CD4-positive, alpha-beta memory T cell (primary cell): ENCODE results near the gene CCR8. TPM values are rescaled to one million over a fixed set of nuclear protein-coding genes. Genes with fewer than 3 reads are reported as not detected.
"Not testable (repeated sequence)": the region's sequence is repeated elsewhere in the genome, so short reads cannot be mapped to it uniquely, and the experiment has no call there.

Experiments
- CTCF ChIA-PET: fragments of 350-600 bp; sonication (Branson Sonifier 250); formaldehyde crosslinking; loops from one replicate; lab custom pipeline; 2021; ENCODE audit warnings: inconsistent platforms; ENCODE audit not compliant: partially characterized antibody; lab: Charles Lee
- POLR2A ChIA-PET: fragments of 350-600 bp; sonication (Branson Sonifier 250); formaldehyde crosslinking; loops from one replicate; lab custom pipeline; 2021; ENCODE audit not compliant: partially characterized antibody; lab: Charles Lee
- DNase-seq, 5 donors: peaks; one replicate each; pipeline versions ENCODE4 v3.0.0 to v3.0.0-alpha.2; 2020 to 2022; ENCODE audit warnings: mixed read lengths in 1 of 5
- H3K27ac ChIP-seq: one replicate; pipeline ENCODE4 v1.7.0; 2013; ENCODE audit warnings: low read depth, low read length
- H3K27me3 ChIP-seq: 2 replicates; pipeline ENCODE4 v1.7.0; 2013; ENCODE audit warnings: mild to moderate bottlenecking, low read length, moderate library complexity; ENCODE audit not compliant: insufficient read depth
- H3K36me3 ChIP-seq: 2 replicates; pipeline ENCODE4 v1.7.0; 2013; ENCODE audit warnings: mild to moderate bottlenecking, low read length, moderate library complexity; ENCODE audit not compliant: insufficient read depth
- H3K4me1 ChIP-seq: 2 replicates; pipeline ENCODE4 v1.7.0; 2013; ENCODE audit warnings: mild to moderate bottlenecking, low read length, moderate library complexity; ENCODE audit not compliant: insufficient read depth
- H3K4me3 ChIP-seq, 2 donors: one replicate each; pipeline ENCODE4 v1.7.0; 2013; ENCODE audit warnings: low read length in 2 of 2, mild to moderate bottlenecking in 1 of 2
- H3K9me3 ChIP-seq, 2 donors: one replicate each; pipeline ENCODE4 v1.7.0; 2013; ENCODE audit warnings: low read length in 2 of 2, control low read depth in 1 of 2; ENCODE audit not compliant: control insufficient read depth in 1 of 2
- H3K27ac Mint-ChIP-seq, 7 donors: one replicate each; pipeline ENCODE4 v1.8.0; 2020 to 2021; ENCODE audit warnings: mixed read lengths in 7 of 7, mild to moderate bottlenecking in 6 of 7, inconsistent platforms in 3 of 7, moderate library complexity in 3 of 7
- H3K27me3 Mint-ChIP-seq, 2 donors: one replicate each; pipeline ENCODE4 v1.8.0; 2020 to 2021; ENCODE audit warnings: mixed read lengths in 2 of 2
- H3K36me3 Mint-ChIP-seq, 2 donors: one replicate each; pipeline ENCODE4 v1.8.0; 2020 to 2021; ENCODE audit warnings: mixed read lengths in 2 of 2, inconsistent platforms in 1 of 2, mild to moderate bottlenecking in 1 of 2
- H3K4me1 Mint-ChIP-seq, 4 donors: one replicate each; pipeline ENCODE4 v1.8.0; 2020 to 2021; ENCODE audit warnings: mixed read lengths in 4 of 4, mild to moderate bottlenecking in 1 of 4
- H3K4me3 Mint-ChIP-seq, 8 donors: one replicate each; pipeline ENCODE4 v1.8.0; 2020 to 2021; ENCODE audit warnings: mixed read lengths in 8 of 8, mild to moderate bottlenecking in 7 of 8, moderate library complexity in 6 of 8, inconsistent platforms in 3 of 8
- H3K9me3 Mint-ChIP-seq, 8 donors: one replicate each; pipeline ENCODE4 v1.8.0; 2020 to 2021; ENCODE audit warnings: mixed read lengths in 8 of 8, mild to moderate bottlenecking in 5 of 8, inconsistent platforms in 3 of 8, moderate library complexity in 1 of 8
- intact Hi-C: fragments of 100-400 bp; cut with micrococcal nuclease; formaldehyde crosslinking; loops from one replicate; pipeline ENCODE4 v1.15.1; 2023
- polyA plus RNA-seq, 2 donors: library from polyadenylated mRNA; unstranded; fragments of 300-500 nt; fragmentation: Illumina TruSeq; gene quantifications; one replicate each; pipeline ENCODE4 v1.2.3, GENCODE V29; 2021
- total RNA-seq, 2 experiments: library from RNA; stranded (reverse); gene quantifications; one replicate each; pipeline ENCODE4 v1.2.3, GENCODE V29; 2021

CCR8 gene
- total and polyA plus RNA-seq, 4 experiments from 2014 or later: 5.3 to 12.3 (median 6.2) TPM

DNA sequence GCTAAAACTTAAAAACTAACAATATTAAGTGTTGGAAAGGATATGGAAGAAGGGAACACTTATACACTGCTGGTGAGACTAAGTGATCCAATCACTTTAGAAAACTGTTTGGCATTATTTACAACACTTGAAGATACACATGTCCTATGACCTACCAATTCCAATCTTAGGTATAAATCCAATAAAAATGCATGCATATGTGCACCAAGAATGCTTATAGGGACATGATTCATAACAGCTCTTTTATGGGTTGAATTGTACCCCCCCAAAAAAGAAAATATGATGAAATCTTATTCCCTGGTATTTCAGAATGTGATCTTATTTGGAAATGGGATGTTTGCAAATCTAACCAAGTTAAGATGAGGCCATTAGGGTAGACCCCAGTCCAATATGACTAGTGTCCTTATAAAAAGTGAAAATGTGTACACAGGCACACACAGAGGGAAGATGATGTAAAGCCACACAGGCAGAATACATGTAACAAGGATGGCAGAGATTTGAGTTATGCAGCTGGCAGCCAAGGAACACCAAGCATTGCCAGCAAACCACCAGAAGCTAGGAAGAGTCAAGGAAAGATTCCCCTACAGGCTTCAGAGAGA lies 15.3 kb downstream of the CCR8 start:
- Histone ChIP-seq H3K27me3 (no peaks in the 10 kb centered on the region), H3K27ac (no peak overlapping the region), H3K9me3 (no peaks in the 10 kb centered on the region), H3K4me3 (no peak overlapping the region), H3K4me1 (peaks cover 19% of the 10 kb centered on the region), H3K36me3 (no peaks in the 10 kb centered on the region)
- Mint-ChIP-seq H3K36me3 (no peaks in the 10 kb centered on the region), H3K27me3 (no peaks in the 10 kb centered on the region), H3K4me1 (peaks cover 7 to 39% (median 23%) of the 10 kb centered on the region in 4 donors), H3K9me3 (peaks cover 0 to 2% (median 0%) of the 10 kb centered on the region in 8 donors), H3K27ac (peak overlapping the region in 1 of 7 donors; percentile 28), H3K4me3 (no peak overlapping the region)
- no peak for DNase-seq
- CTCF ChIA-PET: interaction anchor here (1.2 kb wide), 1 partner anchor 23 kb away, joined by 3 read pairs; no protein-coding TSS in a partner anchor
- POLR2A ChIA-PET: no interaction called here
- intact Hi-C loops: loop anchor here (2.0 kb wide), 1 partner anchor 16 kb away; the partner anchor contains the start of gene CCR8

- Mint-ChIP-seq H3K4me1 (peaks cover 9 to 57% (median 32%) of the 10 kb centered on the region in 4 donors), H3K9me3 (no peaks in the 10 kb centered on the region), H3K36me3 (no peaks in the 10 kb centered on the region), H3K4me3 (peak overlapping the region in 4 of 8 donors; percentile 2 to 55 (median 32)), H3K27me3 (no peaks in the 10 kb centered on the region), H3K27ac (peak overlapping the region; percentile 0 to 78 (median 31))
- ChIA-PET POLR2A (no interaction called here), CTCF (interaction anchor here (0.6 to 3.1 kb wide), 5 partner anchors 12 to 54 kb away, joined by 3 to 21 read pairs (median 3); no protein-coding TSS in a partner anchor)
- no peaks in the 10 kb centered on the region for H3K9me3 ChIP-seq
- H3K36me3 ChIP-seq: no peaks in the 10 kb centered on the region
- H3K27me3 ChIP-seq: no peaks in the 10 kb centered on the region
- intact Hi-C loops: no loop called here
- DNase-seq: no peak
- no peak overlapping the region for H3K4me3 ChIP-seq
- H3K27ac ChIP-seq: no peak overlapping the region
- H3K4me1 ChIP-seq: peaks cover 24% of the 10 kb centered on the region
Measured at GRCh38 chr3:39346785-39347585, 17.5 kb downstream of the CCR8 start.

DNA sequence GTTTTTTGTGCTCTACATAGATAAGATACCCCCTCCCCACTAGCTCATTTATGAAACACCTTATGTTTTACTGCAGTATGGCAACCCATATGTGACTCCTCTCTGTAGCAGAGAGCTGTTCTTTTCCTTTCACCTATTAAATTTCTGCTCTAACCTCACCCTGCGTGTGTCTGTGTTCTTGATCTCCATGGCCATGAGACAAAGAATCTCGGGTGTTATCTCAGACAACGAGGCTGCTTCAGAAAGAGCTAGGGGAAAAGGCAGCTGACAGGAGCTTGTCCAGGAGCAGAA lies 18.0 kb downstream of the CCR8 start:
- H3K4me1 Mint-ChIP-seq: peaks cover 9 to 59% (median 32%) of the 10 kb centered on the region in 4 donors
- H3K4me1 ChIP-seq: peaks cover 24% of the 10 kb centered on the region
- DNase-seq: no peak
- H3K36me3 Mint-ChIP-seq: no peaks in the 10 kb centered on the region
- H3K27me3 Mint-ChIP-seq: no peaks in the 10 kb centered on the region
- peak overlapping the region in 1 of 8 donors; percentile 10 for H3K4me3 Mint-ChIP-seq
- H3K4me3 ChIP-seq: no peak overlapping the region
- no peaks in the 10 kb centered on the region for H3K9me3 ChIP-seq
- H3K36me3 ChIP-seq: no peaks in the 10 kb centered on the region
- ChIA-PET CTCF (interaction anchor here (0.6 to 3.1 kb wide), 4 partner anchors 13 to 55 kb away, joined by 3 to 21 read pairs (median 3); no protein-coding TSS in a partner anchor), POLR2A (no interaction called here)
- H3K27me3 ChIP-seq: no peaks in the 10 kb centered on the region
- intact Hi-C loops: no loop called here
- no peaks in the 10 kb centered on the region for H3K9me3 Mint-ChIP-seq
- no peak overlapping the region for H3K27ac ChIP-seq
- peak overlapping the region in 6 of 7 donors; percentile 8 to 78 (median 53) for H3K27ac Mint-ChIP-seq

GRCh38 chr3:39349080-39349479 lies 19.6 kb downstream of the CCR8 start:
- Mint-ChIP-seq H3K4me1 (peaks cover 10 to 61% (median 30%) of the 10 kb centered on the region in 4 donors), H3K4me3 (no peak overlapping the region), H3K27ac (peak overlapping the region in 3 of 7 donors; percentile 2 to 58 (median 48)), H3K9me3 (no peaks in the 10 kb centered on the region), H3K27me3 (no peaks in the 10 kb centered on the region), H3K36me3 (no peaks in the 10 kb centered on the region)
- POLR2A ChIA-PET: no interaction called here
- Histone ChIP-seq H3K4me3 (no peak overlapping the region), H3K4me1 (peaks cover 24% of the 10 kb centered on the region), H3K9me3 (no peaks in the 10 kb centered on the region), H3K27me3 (no peaks in the 10 kb centered on the region), H3K27ac (no peak overlapping the region), H3K36me3 (no peaks in the 10 kb centered on the region)
- intact Hi-C loops: no loop called here
- CTCF ChIA-PET: no interaction called here
- no peak for DNase-seq

GRCh38 chr3:39350714-39351113 lies 21.2 kb downstream of the CCR8 start:
- no peak for DNase-seq
- ChIA-PET CTCF (interaction anchor here (2.0 kb wide), 1 partner anchor 11 kb away, joined by 5 read pairs; no protein-coding TSS in a partner anchor), POLR2A (interaction anchor here (1.6 to 1.7 kb wide), 2 partner anchors 10 to 27 kb away, joined by 3 to 5 read pairs; no protein-coding TSS in a partner anchor)
- Mint-ChIP-seq H3K4me1 (peaks cover 10 to 63% (median 35%) of the 10 kb centered on the region in 4 donors), H3K27me3 (no peaks in the 10 kb centered on the region), H3K36me3 (no peaks in the 10 kb centered on the region), H3K9me3 (no peaks in the 10 kb centered on the region), H3K4me3 (peak overlapping the region in 2 of 8 donors; percentile 2), H3K27ac (peak overlapping the region in 4 of 7 donors; percentile 5 to 79 (median 49))
- intact Hi-C loops: no loop called here
- Histone ChIP-seq H3K27ac (no peak overlapping the region), H3K36me3 (no peaks in the 10 kb centered on the region), H3K4me3 (no peak overlapping the region), H3K9me3 (no peaks in the 10 kb centered on the region), H3K27me3 (no peaks in the 10 kb centered on the region), H3K4me1 (peaks cover 24% of the 10 kb centered on the region)

DNA sequence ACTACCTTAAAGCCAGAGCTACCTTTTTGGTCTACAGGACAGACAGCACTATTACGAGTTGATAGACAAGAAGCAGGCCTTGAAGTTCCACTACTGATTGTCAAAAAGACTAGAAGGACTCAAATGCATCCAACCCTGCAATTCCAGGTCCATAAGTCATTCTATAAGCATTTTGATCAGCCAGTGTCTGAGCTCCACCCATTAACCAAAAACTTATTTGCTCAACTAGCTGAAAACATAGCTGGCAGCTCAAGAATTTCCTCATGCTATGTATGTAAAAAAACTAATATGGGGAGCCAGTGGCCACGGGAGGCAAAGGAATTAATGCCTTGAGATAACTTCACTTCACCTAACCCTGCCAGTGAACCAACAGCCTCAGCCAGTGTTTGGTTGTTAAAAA lies 21.6 kb downstream of the CCR8 start:
- ChIA-PET CTCF (interaction anchor here (2.0 kb wide), 1 partner anchor 10 kb away, joined by 5 read pairs; no protein-coding TSS in a partner anchor), POLR2A (interaction anchor here (1.6 to 1.7 kb wide), 2 partner anchors 10 to 27 kb away, joined by 3 to 5 read pairs; no protein-coding TSS in a partner anchor)
- H3K9me3 Mint-ChIP-seq, intact Hi-C loops, H3K36me3 ChIP-seq, H3K9me3 ChIP-seq, H3K27me3 ChIP-seq, H3K27ac ChIP-seq, DNase-seq, H3K4me3 ChIP-seq, H3K27me3 Mint-ChIP-seq, H3K36me3 Mint-ChIP-seq: not testable (repeated sequence)
- peaks cover 22% of the 10 kb centered on the region for H3K4me1 ChIP-seq
- Mint-ChIP-seq H3K4me1 (peaks cover 10 to 64% (median 34%) of the 10 kb centered on the region in 4 donors), H3K4me3 (peak overlapping the region in 2 of 8 donors; percentile 2 to 3), H3K27ac (peak overlapping the region in 2 of 7 donors; percentile 55 to 79)
